HepG2 (cell line): ENCODE data around the gene VSTM1. TPM values are rescaled to one million over a fixed set of nuclear protein-coding genes. Genes with fewer than 3 reads are reported as not detected.

Experiments used
- ATAC-seq: fragments of 200-7000 bp; cut with Tn5 transposase; 3 replicates; pipeline ENCODE4 v1.9.1; 2020; ENCODE audit warnings: mild to moderate bottlenecking, moderate library complexity
- BruUV-seq: library from RNA; stranded (reverse); fragments of 400-500 nt; replicated peaks from 2 replicates; lab custom pipeline; 2021; lab: Mats Ljungman, UMichigan
- CTCF ChIA-PET: fragments of 300-600 bp; formaldehyde crosslinking; extraction: SDS; loops from one replicate; lab custom pipeline; 2021; ENCODE audit warnings: low total read pairs, inconsistent platforms, low intra/inter-chr PET ratio; lab: Yijun Ruan, JAX
- POLR2A ChIA-PET: fragments of 350-600 bp; sonication (Branson Sonifier 250); formaldehyde crosslinking; loops from one replicate; lab custom pipeline; 2020; ENCODE audit warnings: antibody characterized with exemption, inconsistent platforms; lab: Yijun Ruan, JAX
- DNase-seq: peaks from one replicate; pipeline ENCODE4 v3.0.0-alpha.2; 2015; ENCODE audit warnings: low spot score
- FAIRE-seq: peaks from 3 replicates; lab custom pipeline; 2011; peaks lifted over from hg19 to GRCh38; lab: Jason Lieb, UNC
- H2AFZ ChIP-seq: one replicate; pipeline ENCODE4 v1.6.1; 2011; ENCODE audit warnings: low read length, inconsistent platforms
- H3K27ac ChIP-seq: fragments of 300-600 bp; 3 replicates; pipeline ENCODE4 v1.8.0; 2011; ENCODE audit warnings: mixed run types, mild to moderate bottlenecking, mixed read lengths, low read length, inconsistent platforms; ENCODE audit not compliant: insufficient read depth; ENCODE audit errors: extremely low read length
- H3K27me3 ChIP-seq, 2 experiments: fragments of 200-600 bp in 1 of 2; 2 replicates in 1 of 2; 3 replicates in 1 of 2; pipeline versions ENCODE4 v1.6.0 to v1.8.0; 2011; ENCODE audit warnings: low read length in 2 of 2, mild to moderate bottlenecking in 2 of 2, moderate library complexity in 2 of 2, inconsistent platforms in 1 of 2; ENCODE audit not compliant: insufficient read depth in 2 of 2, control insufficient read depth in 1 of 2
- H3K36me3 ChIP-seq, 2 experiments: fragments of 200-600 bp in 1 of 2; replicated peaks in 1 of 2; 2 replicates in 1 of 2; 3 replicates in 1 of 2; pipeline versions ENCODE4 v1.5.1 to v1.8.0; 2011; ENCODE audit warnings: low read length in 2 of 2, inconsistent platforms in 1 of 2; ENCODE audit not compliant: insufficient read depth in 2 of 2, control insufficient read depth in 1 of 2
- H3K4me1 ChIP-seq: 2 replicates; pipeline ENCODE4 v1.5.1; 2012; ENCODE audit warnings: low read length, inconsistent platforms; ENCODE audit not compliant: insufficient read depth
- H3K4me2 ChIP-seq: 2 replicates; pipeline ENCODE4 v1.6.0; 2011; ENCODE audit warnings: low read depth, low read length, inconsistent platforms
- H3K4me3 ChIP-seq, 3 experiments: fragments of 200-600 bp in 1 of 3; sonication (generic), shearing (Covaris generic) in 1 of 3; replicated peaks in 1 of 3; 2 replicates each; pipeline ENCODE4 v1.5.1; 2011 to 2016; ENCODE audit warnings: low read length in 3 of 3, inconsistent platforms in 2 of 3, low read depth in 2 of 3, mild to moderate bottlenecking in 2 of 3, control low read depth in 1 of 3, mixed read lengths in 1 of 3; ENCODE audit not compliant: insufficient read depth in 1 of 3
- H3K79me2 ChIP-seq: one replicate; pipeline ENCODE4 v1.6.1; 2011; ENCODE audit warnings: low read length, inconsistent platforms; ENCODE audit not compliant: insufficient read depth
- H3K9ac ChIP-seq: 2 replicates; pipeline ENCODE4 v1.6.0; 2011; ENCODE audit warnings: mild to moderate bottlenecking, low read depth, low read length, inconsistent platforms; ENCODE audit not compliant: insufficient read depth
- H3K9me3 ChIP-seq: 2 replicates; pipeline ENCODE4 v1.5.1; 2012; ENCODE audit warnings: mild to moderate bottlenecking, low read length
- H4K20me1 ChIP-seq: 2 replicates; pipeline ENCODE4 v1.6.0; 2011; ENCODE audit warnings: inconsistent platforms, mild to moderate bottlenecking, low read length, moderate library complexity; ENCODE audit not compliant: insufficient read depth
- EZH2 ChIP-seq: conservative IDR thresholded peaks from 2 replicates; pipeline ENCODE4 v1.6.1; 2012; ENCODE audit warnings: mild to moderate bottlenecking, low read depth, low read length, moderate library complexity
- HCFC1 ChIP-seq: fragments of 150-350 bp; IDR thresholded peaks from 2 replicates; pipeline ENCODE4 v1.6.1; 2014; ENCODE audit warnings: low read depth, low read length
- NONO ChIP-seq, 2 experiments: fragments of 450-650 bp in 1 of 2; sonication (generic) in 1 of 2; formaldehyde crosslinking in 1 of 2; IDR thresholded peaks in 1 of 2; conservative IDR thresholded peaks in 1 of 2; 2 replicates each; pipeline versions ENCODE4 v1.6.1 to v1.8.0; 2017 to 2022; ENCODE audit warnings: mild to moderate bottlenecking in 1 of 2, missing genetic modification reagents in 1 of 2, moderate library complexity in 1 of 2
- SIX4 ChIP-seq: sonication (generic); formaldehyde crosslinking; IDR thresholded peaks from 2 replicates; pipeline ENCODE4 v1.4.0; 2020; ENCODE audit warnings: missing genetic modification reagents
- ZMYM3 ChIP-seq: sonication (generic); formaldehyde crosslinking; IDR thresholded peaks from 2 replicates; pipeline ENCODE4 v1.5.1; 2020; ENCODE audit warnings: mild to moderate bottlenecking, missing genetic modification reagents
- ZNF616 ChIP-seq: sonication (generic); formaldehyde crosslinking; IDR thresholded peaks from 2 replicates; pipeline ENCODE4 v1.5.0; 2020; ENCODE audit warnings: low read depth, mild to moderate bottlenecking, missing genetic modification reagents
- WGBS: methylation state at CpG from one replicate; pipeline ENCODE4 v1.1.6; 2017; ENCODE audit warnings: low lambda C conversion rate; 5-methylcytosine and 5-hydroxymethylcytosine counted together
- in situ Hi-C: cut with HindIII; loops from 2 replicates; pipeline ENCODE4 v1.10.0; 2017; ENCODE audit warnings: low pct_unique_long_range_greater_than_20kb; ENCODE audit not compliant: extremely low pct_ligation_motif_present
- intact Hi-C: fragments of 100-400 bp; cut with micrococcal nuclease; formaldehyde crosslinking; loops from one replicate; pipeline ENCODE4 v1.10.0; 2022; ENCODE audit not compliant: unreplicated experiment
- polyA plus RNA-seq, 8 experiments: library from polyadenylated mRNA; depleted of rRNA in 3 of 8; stranded (reverse) in 7 of 8; unstranded in 1 of 8; fragments of >200 nt; fragmentation: Illumina TruSeq in 4 of 8; extraction: Trizol in 4 of 8; gene quantifications; 2 replicates each; pipeline versions ENCODE4 v1.2.1 to v1.2.3, GENCODE V29; 2011 to 2016; ENCODE audit warnings: low read depth in 4 of 8, missing spikeins in 1 of 8, mixed read lengths in 1 of 8; ENCODE audit not compliant: insufficient read depth in 1 of 8
- total RNA-seq, 5 experiments: library from RNA; depleted of rRNA; stranded (reverse); fragments of >200 nt; fragmentation: Illumina TruSeq; extraction: Trizol; gene quantifications; 2 replicates each; pipeline ENCODE4 v1.2.3, GENCODE V29; 2016; ENCODE audit warnings: low read depth in 1 of 5
- TF ChIP-seq, protein P1 (sequence below): sonication (generic); formaldehyde crosslinking; IDR thresholded peaks from 2 replicates; pipeline ENCODE4 v1.8.1; 2022; ENCODE audit warnings: low read depth, mild to moderate bottlenecking, missing genetic modification reagents
- TF ChIP-seq, protein P2 (sequence below): IDR thresholded peaks from 2 replicates; pipeline ENCODE4 v1.6.1; 2018; ENCODE audit warnings: missing genetic modification reagents
- TF ChIP-seq, protein P3 (sequence below): sonication (generic); formaldehyde crosslinking; IDR thresholded peaks from 2 replicates; pipeline ENCODE4 v1.9.0; 2022; ENCODE audit warnings: low read depth, missing genetic modification reagents

Gene VSTM1
- total and polyA plus RNA-seq, 2 of the 13 experiments (the other 11 are each of a cell fraction or from before 2014, with no cell fraction given), result not detected

DNA sequence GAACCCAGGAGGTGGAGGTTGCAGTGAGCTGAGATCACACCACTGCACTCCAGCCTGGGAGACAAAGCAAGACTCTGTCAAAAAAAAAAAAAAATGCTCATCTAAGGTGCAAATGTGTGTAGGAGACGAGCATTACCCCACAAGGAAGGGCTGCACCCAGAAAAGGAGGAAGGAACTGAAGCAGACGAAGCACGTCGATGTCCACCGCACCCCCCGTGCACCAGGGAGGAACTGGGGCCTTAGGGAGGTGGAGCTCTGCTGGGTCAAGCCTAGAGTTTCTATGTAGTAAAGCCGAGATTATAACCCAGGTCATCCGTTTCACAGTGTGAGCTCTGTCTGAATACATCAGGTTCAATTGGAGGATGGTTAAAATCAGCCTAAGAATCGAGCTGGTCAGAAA is 1.1 kb downstream of the VSTM1 start (continued):
- no peak for TF ChIP-seq NONO (IDR thresholded peaks at IDR 0.05)
- TF ChIP-seq NONO (CRISPR knock-in tag; conservative IDR thresholded peaks at IDR 0.05), result no peak
- no peak for TF ChIP-seq EZH2
- no peak for TF ChIP-seq HCFC1
- no peak for TF ChIP-seq SIX4 (CRISPR knock-in tag)

DNA sequence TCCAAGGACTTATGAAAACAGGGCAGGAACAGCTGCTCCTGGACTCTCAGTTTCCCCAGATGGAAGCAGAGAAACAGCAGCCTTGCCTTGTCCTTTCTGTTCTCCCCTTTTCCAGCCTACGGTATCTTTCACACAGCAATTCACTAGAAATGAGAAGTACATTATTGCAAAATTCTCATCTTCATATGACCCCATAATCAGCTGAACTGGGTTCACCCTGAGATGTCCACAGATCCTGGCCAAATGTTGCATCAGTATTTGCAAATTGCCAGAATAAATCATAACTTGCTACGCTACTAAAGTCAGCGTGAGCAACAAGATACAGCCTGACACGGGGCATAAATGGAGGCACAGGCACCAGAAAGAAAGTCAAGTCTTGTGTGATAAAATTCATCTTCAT is 16.1 kb downstream of the VSTM1 start:
- in situ Hi-C loops, result no loop called here

More for the DNA sequence above, 16.1 kb downstream of the VSTM1 start:
- Histone ChIP-seq H3K9me3 (no peaks in the 10 kb centered on the region), H3K4me2 (no peak overlapping the region), H4K20me1 (no peaks in the 10 kb centered on the region), H3K27me3 (peaks cover 0 to 2% of the 10 kb centered on the region in 2 experiments; a peak in 1 of 5 replicates), H3K4me1 (no peaks in the 10 kb centered on the region), H3K79me2 (no peaks in the 10 kb centered on the region), H3K36me3 (no peaks in the 10 kb centered on the region), H2AFZ (no peak overlapping the region), H3K4me3 (no peak overlapping the region), H3K9ac (no peak overlapping the region), H3K27ac (no peak overlapping the region)
- ChIA-PET CTCF (no interaction called here), POLR2A (no interaction called here)
- BruUV-seq, result no TSS peak
- TF ChIP-seq, protein P1, sequence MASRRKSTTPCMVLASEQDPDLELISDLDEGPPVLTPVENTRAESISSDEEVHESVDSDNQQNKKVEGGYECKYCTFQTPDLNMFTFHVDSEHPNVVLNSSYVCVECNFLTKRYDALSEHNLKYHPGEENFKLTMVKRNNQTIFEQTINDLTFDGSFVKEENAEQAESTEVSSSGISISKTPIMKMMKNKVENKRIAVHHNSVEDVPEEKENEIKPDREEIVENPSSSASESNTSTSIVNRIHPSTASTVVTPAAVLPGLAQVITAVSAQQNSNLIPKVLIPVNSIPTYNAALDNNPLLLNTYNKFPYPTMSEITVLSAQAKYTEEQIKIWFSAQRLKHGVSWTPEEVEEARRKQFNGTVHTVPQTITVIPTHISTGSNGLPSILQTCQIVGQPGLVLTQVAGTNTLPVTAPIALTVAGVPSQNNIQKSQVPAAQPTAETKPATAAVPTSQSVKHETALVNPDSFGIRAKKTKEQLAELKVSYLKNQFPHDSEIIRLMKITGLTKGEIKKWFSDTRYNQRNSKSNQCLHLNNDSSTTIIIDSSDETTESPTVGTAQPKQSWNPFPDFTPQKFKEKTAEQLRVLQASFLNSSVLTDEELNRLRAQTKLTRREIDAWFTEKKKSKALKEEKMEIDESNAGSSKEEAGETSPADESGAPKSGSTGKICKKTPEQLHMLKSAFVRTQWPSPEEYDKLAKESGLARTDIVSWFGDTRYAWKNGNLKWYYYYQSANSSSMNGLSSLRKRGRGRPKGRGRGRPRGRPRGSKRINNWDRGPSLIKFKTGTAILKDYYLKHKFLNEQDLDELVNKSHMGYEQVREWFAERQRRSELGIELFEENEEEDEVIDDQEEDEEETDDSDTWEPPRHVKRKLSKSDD (CRISPR knock-in tag), result no peak
- TF ChIP-seq ZNF616 (CRISPR knock-in tag), result no peak
- TF ChIP-seq, protein P2, sequence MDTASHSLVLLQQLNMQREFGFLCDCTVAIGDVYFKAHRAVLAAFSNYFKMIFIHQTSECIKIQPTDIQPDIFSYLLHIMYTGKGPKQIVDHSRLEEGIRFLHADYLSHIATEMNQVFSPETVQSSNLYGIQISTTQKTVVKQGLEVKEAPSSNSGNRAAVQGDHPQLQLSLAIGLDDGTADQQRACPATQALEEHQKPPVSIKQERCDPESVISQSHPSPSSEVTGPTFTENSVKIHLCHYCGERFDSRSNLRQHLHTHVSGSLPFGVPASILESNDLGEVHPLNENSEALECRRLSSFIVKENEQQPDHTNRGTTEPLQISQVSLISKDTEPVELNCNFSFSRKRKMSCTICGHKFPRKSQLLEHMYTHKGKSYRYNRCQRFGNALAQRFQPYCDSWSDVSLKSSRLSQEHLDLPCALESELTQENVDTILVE (CRISPR knock-in tag), result no peak
- TF ChIP-seq, protein P3, sequence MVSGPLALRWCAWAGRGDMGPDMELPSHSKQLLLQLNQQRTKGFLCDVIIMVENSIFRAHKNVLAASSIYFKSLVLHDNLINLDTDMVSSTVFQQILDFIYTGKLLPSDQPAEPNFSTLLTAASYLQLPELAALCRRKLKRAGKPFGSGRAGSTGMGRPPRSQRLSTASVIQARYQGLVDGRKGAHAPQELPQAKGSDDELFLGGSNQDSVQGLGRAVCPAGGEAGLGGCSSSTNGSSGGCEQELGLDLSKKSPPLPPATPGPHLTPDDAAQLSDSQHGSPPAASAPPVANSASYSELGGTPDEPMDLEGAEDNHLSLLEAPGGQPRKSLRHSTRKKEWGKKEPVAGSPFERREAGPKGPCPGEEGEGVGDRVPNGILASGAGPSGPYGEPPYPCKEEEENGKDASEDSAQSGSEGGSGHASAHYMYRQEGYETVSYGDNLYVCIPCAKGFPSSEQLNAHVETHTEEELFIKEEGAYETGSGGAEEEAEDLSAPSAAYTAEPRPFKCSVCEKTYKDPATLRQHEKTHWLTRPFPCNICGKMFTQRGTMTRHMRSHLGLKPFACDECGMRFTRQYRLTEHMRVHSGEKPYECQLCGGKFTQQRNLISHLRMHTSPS (CRISPR knock-in tag), result no peak
- TF ChIP-seq ZMYM3 (CRISPR knock-in tag), result no peak
- no peak for DNase-seq
- intact Hi-C loops, result no loop called here
- WGBS, result 14% methylated on average over 4 of the region's 4 CpGs
- no peak for FAIRE-seq
- ATAC-seq, result no peak
